Measurements from ENCODE around the gene STRN4. TPM values are rescaled to one million over a fixed set of nuclear protein-coding genes. Genes with fewer than 3 reads are reported as not detected.

STRN4 gene
- total RNA-seq, 6 donors from 2014 or later, result 59.8 to 168 (median 83.7) TPM

- Histone ChIP-seq H3K27ac (peak overlapping the region; percentile 63 to 81 (median 68)), H3K4me1 (peaks cover 21 to 66% (median 33%) of the 10 kb centered on the region in 4 donors), H3K27me3 (no peaks in the 10 kb centered on the region), H3K36me3 (peaks cover 8 to 58% (median 43%) of the 10 kb centered on the region in 4 donors), H3K9me3 (no peaks in the 10 kb centered on the region), H3K4me3 (no peak overlapping the region)
- WGBS, 2 donors, result 54 to 65% methylated on average over 7 of the region's 7 CpGs
- ATAC-seq (ENCODE audit: low FRiP score in 2 of 2) (no peak), DNase-seq (no peak)
- TF ChIP-seq EP300 (IDR thresholded peaks at IDR 0.05) (no peak), POLR2A (IDR thresholded peaks at IDR 0.05) (no peak), POLR2AphosphoS5 (IDR thresholded peaks at IDR 0.05) (no peak), CTCF (IDR thresholded peaks at IDR 0.05) (no peak)
Observed at GRCh38 chr19:46737298-46737654, 9.0 kb downstream of the STRN4 start.

GRCh38 chr19:46736531-46737297 lies 9.5 kb downstream of the STRN4 start:
- TF ChIP-seq POLR2A (IDR thresholded peaks at IDR 0.05) (no peak), POLR2AphosphoS5 (IDR thresholded peaks at IDR 0.05) (no peak), EP300 (IDR thresholded peaks at IDR 0.05) (no peak), CTCF (IDR thresholded peaks at IDR 0.05) (no peak)
- WGBS, 2 donors, result 50 to 59% methylated on average over 20 to 22 of the region's 22 CpGs
- peaks cover 26 to 68% (median 37%) of the 10 kb centered on the region in 4 donors for H3K4me1 ChIP-seq
- H3K36me3 ChIP-seq, result peaks cover 8 to 63% (median 46%) of the 10 kb centered on the region in 4 donors
- H3K27me3 ChIP-seq, result no peaks in the 10 kb centered on the region
- H3K4me3 ChIP-seq, result no peak overlapping the region
- H3K27ac ChIP-seq, result peak overlapping the region; percentile 63 to 81 (median 68)
- ATAC-seq (ENCODE audit: low FRiP score in 2 of 2) (peak in 1 of 2 donors; percentile 24), DNase-seq (no peak)
- H3K9me3 ChIP-seq, result no peaks in the 10 kb centered on the region

- H3K27ac ChIP-seq, result peak overlapping the region; percentile 71 to 78 (median 74)
- H3K9me3 ChIP-seq, result no peaks in the 10 kb centered on the region
Observed at GRCh38 chr19:46733690-46734292, 12.5 kb downstream of the STRN4 start.

GRCh38 chr19:46732966-46733689 lies 13.1 kb downstream of the STRN4 start:
- Histone ChIP-seq H3K36me3 (peaks cover 20 to 96% (median 68%) of the 10 kb centered on the region in 4 donors), H3K4me1 (peaks cover 42 to 65% (median 53%) of the 10 kb centered on the region in 4 donors), H3K27ac (peak overlapping the region; percentile 71 to 78 (median 74)), H3K27me3 (no peaks in the 10 kb centered on the region), H3K9me3 (no peaks in the 10 kb centered on the region), H3K4me3 (no peak overlapping the region)
- TF ChIP-seq POLR2A (IDR thresholded peaks at IDR 0.05), result peak in 1 of 4 donors; percentile 36
- no peak for TF ChIP-seq CTCF (IDR thresholded peaks at IDR 0.05)
- DNase-seq (peak in 1 of 2 donors; percentile 80), ATAC-seq (ENCODE audit: low FRiP score in 2 of 2) (peak; percentile 49 to 74)
- 75 to 80% methylated on average over 22 to 23 of the region's 23 CpGs for whole genome bisulfite sequencing, 2 donors

More at GRCh38 chr19:46733690-46734292, 12.5 kb downstream of the STRN4 start:
- ATAC-seq (ENCODE audit: low FRiP score in 2 of 2), result peak in 1 of 2 donors; percentile 6
- no peak for TF ChIP-seq CTCF (IDR thresholded peaks at IDR 0.05)
- 64 to 82% methylated on average over 11 of the region's 11 CpGs for WGBS, 2 donors
- Histone ChIP-seq H3K4me1 (peaks cover 36 to 65% (median 48%) of the 10 kb centered on the region in 4 donors), H3K27me3 (no peaks in the 10 kb centered on the region), H3K4me3 (no peak overlapping the region), H3K36me3 (peaks cover 20 to 90% (median 67%) of the 10 kb centered on the region in 4 donors)
- DNase-seq, result no peak
